SK-N-MC (cell line): Measurements from ENCODE around the gene RAB37.

Experiments
- EZH2 ChIP-seq: fragments of 200-600 bp; sonication (generic); IDR thresholded peaks from one replicate; pipeline ENCODE4 v1.6.1; 2017; ENCODE audit warnings: antibody characterized with exemption
- POLR2AphosphoS5 ChIP-seq: IDR thresholded peaks from 2 replicates; pipeline ENCODE4 v1.6.1; 2012; ENCODE audit warnings: mild to moderate bottlenecking, low read depth, low read length, borderline replicate concordance

DNA sequence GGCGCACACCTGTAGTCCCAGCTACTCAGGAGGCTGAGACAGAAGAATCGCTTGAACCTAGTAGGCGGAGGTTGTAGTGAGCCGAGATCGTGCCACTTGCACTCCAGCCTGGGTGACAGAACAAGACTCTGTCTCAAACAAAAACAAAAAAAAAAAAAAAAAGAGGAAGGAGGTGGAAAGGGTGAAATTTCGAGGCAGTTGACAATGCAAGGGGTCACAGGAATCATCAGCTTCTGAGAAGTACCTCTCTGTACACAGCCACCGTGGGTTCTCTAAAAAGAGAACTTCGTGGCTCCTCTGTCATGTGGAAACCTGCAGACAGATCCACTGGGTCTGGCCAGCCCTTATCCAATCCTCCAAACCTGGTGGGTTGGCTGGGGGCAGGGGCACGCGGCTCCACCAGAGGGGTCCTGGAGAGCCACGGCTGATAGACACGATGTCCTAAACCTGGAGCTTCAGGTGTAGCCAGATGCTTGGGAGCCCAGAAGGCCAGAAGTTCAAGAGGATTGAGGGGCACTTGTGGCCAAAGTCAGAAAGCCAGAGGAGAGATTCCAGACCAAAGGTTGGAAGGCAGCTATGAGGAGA lies 23.8 kb upstream of the RAB37 start:
- TF ChIP-seq POLR2AphosphoS5 = no peak
- TF ChIP-seq EZH2 = no peak
